BE2C (cell line): ENCODE measurements around the gene RUVBL1.
A peak's percentile ranks its signal among the peaks of the same experiment; 100 is the strongest.

Experiments used
- DNase-seq: peaks from one replicate; pipeline ENCODE4 v3.0.0-alpha.2; 2020
- H3K27me3 ChIP-seq: fragments of 250-450 bp; sonication (Bioruptor Pico); 2 replicates; pipeline ENCODE4 v1.5.1; 2020; ENCODE audit warnings: mild to moderate bottlenecking
- H3K36me3 ChIP-seq: fragments of 250-450 bp; sonication (Bioruptor Pico); 2 replicates; pipeline ENCODE4 v1.5.1; 2020; ENCODE audit warnings: mild to moderate bottlenecking
- H3K4me1 ChIP-seq: fragments of 250-450 bp; sonication (Bioruptor Pico); 2 replicates; pipeline ENCODE4 v1.5.1; 2020
- H3K4me3 ChIP-seq: 2 replicates; pipeline ENCODE4 v1.5.1; 2011; ENCODE audit warnings: low read depth, low read length
- H3K9me3 ChIP-seq: fragments of 250-450 bp; sonication (Bioruptor Pico); 2 replicates; pipeline ENCODE4 v1.5.1; 2020
- CTCF ChIP-seq: IDR thresholded peaks from 2 replicates; pipeline ENCODE4 v1.5.1; 2012; ENCODE audit warnings: mild to moderate bottlenecking, low read depth, low read length

RUVBL1 gene

GRCh38 chr3:128103136-128103676 is 20.4 kb downstream of the RUVBL1 start:
- H3K4me1 ChIP-seq, result 0 out of 2 replicates have a peak, but pooled peaks cover 2% of the 10 kb centered on the region
- H3K4me3 ChIP-seq, result no peak overlapping the region
- no peak for TF ChIP-seq CTCF
- peaks cover 92% of the 10 kb centered on the region for H3K36me3 ChIP-seq
- no peaks in the 10 kb centered on the region for H3K27me3 ChIP-seq
- DNase-seq, result no peak
- H3K9me3 ChIP-seq, result no peaks in the 10 kb centered on the region

- Histone ChIP-seq H3K9me3 (no peaks in the 10 kb centered on the region), H3K4me3 (no peak overlapping the region), H3K27me3 (no peaks in the 10 kb centered on the region), H3K36me3 (peaks cover 98% of the 10 kb centered on the region), H3K4me1 (no peaks in the 10 kb centered on the region)
- TF ChIP-seq CTCF, result no peak
- no peak for DNase-seq
Observed at GRCh38 chr3:128100638-128101037, 23.0 kb downstream of the RUVBL1 start.

DNA sequence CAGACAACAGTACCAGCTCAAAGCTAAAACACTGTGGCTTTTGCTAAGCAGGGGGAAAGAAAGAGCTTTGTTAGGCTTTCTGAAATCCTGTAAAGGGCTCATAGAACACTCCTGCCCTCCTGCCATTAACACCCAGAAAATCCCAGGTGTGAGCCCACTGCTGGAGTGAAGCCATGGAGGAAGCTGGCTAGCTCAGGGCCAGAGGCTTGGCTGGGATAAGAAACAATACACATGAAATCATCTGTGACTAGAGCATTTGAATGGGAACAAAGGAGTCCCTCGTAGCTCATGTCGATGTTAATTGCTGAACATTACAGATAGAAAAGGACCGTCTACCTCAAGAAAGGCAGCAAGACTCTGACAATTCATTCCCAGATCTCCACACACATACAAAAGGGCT is 23.5 kb downstream of the RUVBL1 start:
- DNase-seq, result no peak
- Histone ChIP-seq H3K4me1 (no peaks in the 10 kb centered on the region), H3K9me3 (no peaks in the 10 kb centered on the region), H3K4me3 (no peak overlapping the region), H3K27me3 (no peaks in the 10 kb centered on the region), H3K36me3 (peaks cover 98% of the 10 kb centered on the region)
- no peak for TF ChIP-seq CTCF

DNA sequence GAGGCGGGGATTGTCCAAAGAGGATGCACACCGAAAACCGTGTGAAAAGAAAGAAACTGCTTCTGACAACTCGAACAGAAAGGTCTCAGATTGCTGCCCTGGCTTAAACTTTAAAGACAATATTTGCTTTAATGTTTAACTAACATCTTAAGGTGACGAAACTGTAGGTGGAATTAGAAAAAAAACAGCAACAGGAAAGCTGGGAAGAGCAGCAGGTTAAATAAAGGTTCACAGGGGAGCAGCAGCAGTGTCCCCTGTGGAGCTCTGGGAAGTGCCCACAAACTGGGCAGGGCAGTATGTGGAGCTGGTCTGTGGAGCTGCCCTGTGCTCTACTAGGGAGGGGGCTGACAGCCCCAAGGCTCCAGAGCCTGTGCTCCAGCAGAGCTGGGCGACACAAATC is 25.4 kb downstream of the RUVBL1 start:
- DNase-seq, result no peak
- peaks cover 96% of the 10 kb centered on the region for H3K36me3 ChIP-seq
- no peak overlapping the region for H3K4me3 ChIP-seq
- H3K4me1 ChIP-seq, result no peaks in the 10 kb centered on the region
- no peaks in the 10 kb centered on the region for H3K9me3 ChIP-seq
- H3K27me3 ChIP-seq, result no peaks in the 10 kb centered on the region
- TF ChIP-seq CTCF, result no peak

- Histone ChIP-seq H3K4me3 (no peak overlapping the region), H3K27me3 (no peaks in the 10 kb centered on the region), H3K9me3 (no peaks in the 10 kb centered on the region), H3K36me3 (peaks cover 79% of the 10 kb centered on the region), H3K4me1 (no peaks in the 10 kb centered on the region)
- TF ChIP-seq CTCF, result peak; percentile 92
- DNase-seq, result peak; percentile 92
Observed at GRCh38 chr3:128095222-128095703, 28.3 kb downstream of the RUVBL1 start.

DNA sequence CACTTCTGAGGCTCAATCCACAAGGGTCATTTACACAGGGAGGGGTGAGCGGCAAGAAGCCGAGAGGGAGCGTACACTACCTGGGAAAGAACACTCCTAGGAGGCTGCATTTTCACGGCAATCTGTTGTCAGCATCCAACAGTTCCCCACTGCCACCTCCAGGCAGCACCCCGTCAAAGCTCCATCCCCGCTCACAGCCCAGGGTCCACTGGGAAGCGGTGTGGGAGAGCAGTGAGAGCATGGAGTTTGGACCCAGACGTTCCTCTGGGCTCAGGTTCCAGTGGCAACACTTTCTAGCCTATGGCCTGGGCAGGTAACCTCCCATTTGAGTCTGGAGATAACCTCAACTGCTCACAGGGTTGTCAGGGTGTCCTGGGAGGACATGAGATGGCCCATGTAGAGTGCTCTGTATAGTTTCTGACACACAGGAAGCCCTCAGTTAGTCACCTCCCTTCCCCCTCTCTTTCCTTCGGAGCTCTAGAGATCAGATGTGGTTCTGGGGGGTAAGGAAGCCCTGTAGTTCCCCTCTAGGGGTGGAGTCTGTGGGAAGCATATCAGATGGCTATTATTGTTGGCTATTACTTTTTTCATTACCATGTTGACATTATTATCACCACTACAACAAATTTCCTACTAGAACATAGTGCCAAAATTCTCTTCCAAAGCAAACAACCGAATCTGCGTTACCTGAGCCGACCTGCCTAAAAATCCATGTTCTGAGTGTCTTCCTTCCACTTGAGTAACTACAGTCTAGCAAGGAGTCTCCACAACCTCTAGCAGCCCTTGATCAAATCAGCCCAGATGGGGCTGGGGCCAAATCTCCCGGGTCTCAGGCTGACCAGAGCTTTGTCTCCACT is 29.1 kb downstream of the RUVBL1 start:
- H3K4me3 ChIP-seq, result no peak overlapping the region
- H3K36me3 ChIP-seq, result peaks cover 75% of the 10 kb centered on the region

More for the DNA sequence above, 29.1 kb downstream of the RUVBL1 start:
- TF ChIP-seq CTCF, result no peak
- Histone ChIP-seq H3K4me1 (no peaks in the 10 kb centered on the region), H3K27me3 (no peaks in the 10 kb centered on the region), H3K9me3 (no peaks in the 10 kb centered on the region)
- no peak for DNase-seq
